GM21423 (cell line): ENCODE data around the gene ERCC1.

ENCODE experiments used
- ATAC-seq: cut with Tn5 transposase; IDR thresholded peaks from one replicate; pipeline ENCODE4 v1.9.1; 2021; ENCODE audit warnings: mild to moderate bottlenecking, moderate library complexity; ENCODE audit not compliant: unreplicated experiment

The ERCC1 gene

GRCh38 chr19:45423589-45424190 lies at the start of gene ERCC1:
TSS of gene ERCC1 (minus strand) at chr19:45423917. CDS start at chr19:45423374, 543 bp downstream.
- peak; percentile 59 for ATAC-seq

GRCh38 chr19:45473367-45473681 lies 49.6 kb upstream of the ERCC1 start:
- no peak for ATAC-seq

- ATAC-seq = no peak
These were observed 49.0 kb upstream of the ERCC1 start for GRCh38 chr19:45472563-45473366.

DNA sequence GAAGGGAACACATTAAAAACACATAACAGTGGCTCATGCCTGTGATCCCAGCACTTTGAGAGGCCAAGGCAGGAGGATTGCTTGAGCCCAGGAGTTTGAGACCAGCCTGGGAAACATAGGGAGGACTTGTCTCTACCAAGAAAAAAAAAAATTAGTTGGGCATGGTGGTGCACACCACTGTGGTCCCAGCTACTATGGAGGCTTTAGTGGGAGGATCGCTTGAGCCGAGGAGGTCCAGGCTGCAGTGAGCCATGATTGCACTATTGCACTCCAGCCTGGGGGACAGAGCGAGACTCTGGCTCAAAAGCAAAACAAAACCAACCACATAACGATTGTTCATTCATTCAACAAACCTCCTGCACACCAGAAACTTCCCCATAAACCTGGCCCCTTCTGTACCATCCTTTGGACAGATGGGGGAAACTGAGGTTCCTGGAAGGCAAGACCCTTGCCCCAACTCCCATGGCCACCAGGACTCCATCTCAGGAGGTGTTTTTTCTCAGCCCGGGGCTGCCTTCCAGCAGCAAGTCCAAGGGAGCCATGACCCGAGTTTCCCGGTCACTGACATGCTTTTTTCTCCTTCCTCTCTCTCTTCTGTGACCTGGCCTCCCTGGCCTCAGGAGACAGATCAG lies 48.3 kb upstream of the ERCC1 start:
- ATAC-seq = no peak

DNA sequence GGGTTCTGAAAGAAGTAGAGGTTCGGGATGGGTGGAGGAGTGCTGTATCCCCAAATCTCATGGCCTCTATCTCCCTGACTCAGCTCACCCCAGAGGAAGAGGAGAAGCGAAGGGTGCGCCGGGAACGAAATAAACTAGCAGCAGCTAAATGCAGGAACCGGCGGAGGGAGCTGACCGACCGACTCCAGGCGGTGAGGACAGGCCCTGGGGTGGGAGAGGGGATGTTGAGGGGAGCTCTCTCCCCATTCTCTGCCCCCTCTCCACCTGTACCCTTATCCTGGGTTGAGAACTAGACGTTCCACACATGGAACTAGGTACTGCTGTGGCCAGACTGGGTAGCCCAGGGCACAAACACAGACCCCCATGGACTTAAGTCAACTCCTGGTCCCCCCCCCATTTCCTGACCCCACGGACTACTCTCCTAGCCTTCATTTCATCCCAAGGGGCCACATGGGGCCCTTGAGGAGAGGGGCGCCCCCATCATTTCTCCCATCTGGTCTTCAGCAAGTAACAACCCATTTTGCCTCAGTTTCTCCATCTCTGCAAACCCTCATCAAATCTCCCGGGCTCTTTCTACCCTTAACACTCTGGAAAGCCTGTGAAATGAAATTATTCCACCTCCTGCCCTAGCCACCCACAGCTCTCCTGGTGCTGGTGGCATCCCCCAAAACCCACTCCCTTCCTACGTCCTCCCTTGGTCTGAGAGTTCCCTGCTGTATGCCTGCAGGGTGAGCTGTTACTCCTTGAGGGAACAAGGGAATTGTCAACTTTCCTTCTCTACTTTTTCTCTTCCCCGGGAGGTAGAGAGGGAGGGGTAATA lies 47.6 kb upstream of the ERCC1 start:
- no peak for ATAC-seq

DNA sequence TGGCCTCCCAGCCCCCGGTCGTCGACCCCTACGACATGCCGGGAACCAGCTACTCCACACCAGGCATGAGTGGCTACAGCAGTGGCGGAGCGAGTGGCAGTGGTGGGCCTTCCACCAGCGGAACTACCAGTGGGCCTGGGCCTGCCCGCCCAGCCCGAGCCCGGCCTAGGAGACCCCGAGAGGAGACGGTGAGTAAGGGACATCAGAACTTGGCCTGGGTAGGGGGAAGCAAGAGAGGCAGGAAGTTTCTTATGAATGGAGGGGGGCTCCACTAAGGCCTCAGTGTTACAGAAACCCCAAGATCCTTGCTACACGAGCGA lies 47.0 kb upstream of the ERCC1 start:
- no peak for ATAC-seq

DNA sequence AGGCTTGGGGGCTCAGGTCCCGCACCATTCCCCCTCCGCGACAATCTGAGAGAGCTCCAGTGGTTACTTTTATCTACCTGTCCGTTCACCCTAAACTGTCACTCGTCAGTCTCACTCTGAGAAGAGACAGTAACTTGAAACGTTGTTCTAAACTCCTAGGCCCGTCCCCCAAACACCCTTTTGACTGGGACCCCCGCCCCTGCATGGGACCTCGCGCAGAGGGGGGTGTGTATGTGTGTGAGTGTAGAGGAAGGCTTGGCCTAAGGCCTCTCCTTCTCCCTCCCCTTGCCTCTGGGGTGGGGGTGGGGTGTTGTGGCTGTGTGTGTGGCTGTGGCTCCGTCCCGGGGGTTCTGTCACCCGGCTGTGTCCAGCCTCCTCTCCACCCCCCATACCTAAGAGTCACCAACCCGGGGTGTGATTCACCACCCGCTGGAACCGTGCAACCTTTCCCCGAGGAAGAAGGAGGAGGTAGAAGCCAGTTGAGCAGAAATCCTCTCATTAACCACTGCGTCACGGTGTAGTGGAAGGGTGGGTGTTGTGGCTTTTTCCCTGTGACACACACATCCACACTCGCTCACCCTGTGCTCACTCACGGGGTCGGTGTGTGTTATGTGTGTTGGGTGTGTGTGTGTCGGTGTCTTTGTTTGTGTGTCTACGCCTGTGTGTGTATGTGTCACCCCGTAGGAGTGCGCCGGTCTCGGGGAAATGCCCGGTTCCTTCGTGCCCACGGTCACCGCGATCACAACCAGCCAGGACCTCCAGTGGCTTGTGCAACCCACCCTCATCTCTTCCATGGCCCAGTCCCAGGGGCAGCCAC lies 46.4 kb upstream of the ERCC1 start:
- no peak for ATAC-seq

- ATAC-seq = peak; percentile 56
These were observed 45.6 kb upstream of the ERCC1 start for GRCh38 chr19:45469132-45469944.

- peak; percentile 26 for ATAC-seq
These were observed 45.0 kb upstream of the ERCC1 start for GRCh38 chr19:45468803-45469131.

DNA sequence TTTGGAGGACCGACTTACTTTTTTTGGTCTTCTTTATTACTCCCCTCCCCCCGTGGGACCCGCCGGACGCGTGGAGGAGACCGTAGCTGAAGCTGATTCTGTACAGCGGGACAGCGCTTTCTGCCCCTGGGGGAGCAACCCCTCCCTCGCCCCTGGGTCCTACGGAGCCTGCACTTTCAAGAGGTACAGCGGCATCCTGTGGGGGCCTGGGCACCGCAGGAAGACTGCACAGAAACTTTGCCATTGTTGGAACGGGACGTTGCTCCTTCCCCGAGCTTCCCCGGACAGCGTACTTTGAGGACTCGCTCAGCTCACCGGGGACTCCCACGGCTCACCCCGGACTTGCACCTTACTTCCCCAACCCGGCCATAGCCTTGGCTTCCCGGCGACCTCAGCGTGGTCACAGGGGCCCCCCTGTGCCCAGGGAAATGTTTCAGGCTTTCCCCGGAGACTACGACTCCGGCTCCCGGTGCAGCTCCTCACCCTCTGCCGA lies 44.5 kb upstream of the ERCC1 start:
- ATAC-seq = no peak

DNA sequence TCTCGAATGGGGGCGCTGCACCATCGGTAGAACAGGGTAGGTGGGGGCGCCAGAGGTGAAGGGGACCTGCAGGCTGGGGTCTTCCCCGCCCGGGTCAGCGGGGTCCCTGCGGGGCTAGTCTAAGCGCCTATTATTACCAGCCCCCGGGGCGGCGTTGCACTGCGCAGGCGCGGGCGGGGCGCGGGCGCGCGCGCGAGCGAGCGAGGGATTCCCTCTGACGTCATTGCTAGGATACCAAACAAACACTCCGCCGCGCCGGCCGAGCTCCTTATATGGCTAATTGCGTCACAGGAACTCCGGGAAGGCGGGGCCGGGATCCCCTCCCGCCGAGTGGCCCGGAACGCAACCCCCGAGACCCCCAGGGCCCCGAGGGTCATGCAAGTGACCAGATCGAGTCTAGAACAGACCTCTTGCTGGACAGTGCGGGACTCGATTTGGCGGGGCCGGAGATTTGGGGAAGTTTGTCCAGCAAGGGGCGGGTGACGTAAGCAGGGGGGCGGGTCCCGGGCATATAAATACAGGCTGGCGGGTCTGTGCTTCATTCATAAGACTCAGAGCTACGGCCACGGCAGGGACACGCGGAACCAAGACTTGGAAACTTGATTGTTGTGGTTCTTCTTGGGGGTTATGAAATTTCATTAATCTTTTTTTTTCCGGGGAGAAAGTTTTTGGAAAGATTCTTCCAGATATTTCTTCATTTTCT lies 43.9 kb upstream of the ERCC1 start, which contains the start of gene FOSB:
FOSB (plus strand) TSS at position 541 of the 703 bp plus-strand sequence. CDS start 591 bp downstream, outside the sequence.
- ATAC-seq = peak; percentile 56

GRCh38 chr19:45467115-45467455 lies 43.4 kb upstream of the ERCC1 start:
- ATAC-seq = no peak

- no peak for ATAC-seq
These were observed 41.2 kb upstream of the ERCC1 start for GRCh38 chr19:45464852-45465441.

DNA sequence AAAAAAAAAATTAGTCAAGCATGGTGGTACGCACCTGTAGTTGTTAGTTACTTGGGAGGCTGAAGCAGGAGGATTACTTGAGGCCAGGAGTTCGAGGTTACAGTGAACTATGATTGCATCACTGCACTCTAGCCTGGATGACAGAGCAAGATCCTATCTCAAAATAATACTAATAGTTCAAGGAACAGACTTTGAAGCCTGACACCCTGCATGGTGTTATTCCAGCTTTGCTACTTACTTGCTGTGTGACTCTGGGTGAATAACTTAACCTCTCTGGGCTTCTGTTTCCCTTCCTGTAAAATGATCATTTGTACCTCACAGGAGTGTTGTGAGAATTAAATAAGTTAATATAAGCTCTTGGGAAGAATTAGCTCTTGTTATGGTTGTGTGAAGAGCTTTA lies 40.6 kb upstream of the ERCC1 start:
- ATAC-seq = no peak

- ATAC-seq = no peak
These were observed 39.5 kb upstream of the ERCC1 start for GRCh38 chr19:45463241-45463640.

DNA sequence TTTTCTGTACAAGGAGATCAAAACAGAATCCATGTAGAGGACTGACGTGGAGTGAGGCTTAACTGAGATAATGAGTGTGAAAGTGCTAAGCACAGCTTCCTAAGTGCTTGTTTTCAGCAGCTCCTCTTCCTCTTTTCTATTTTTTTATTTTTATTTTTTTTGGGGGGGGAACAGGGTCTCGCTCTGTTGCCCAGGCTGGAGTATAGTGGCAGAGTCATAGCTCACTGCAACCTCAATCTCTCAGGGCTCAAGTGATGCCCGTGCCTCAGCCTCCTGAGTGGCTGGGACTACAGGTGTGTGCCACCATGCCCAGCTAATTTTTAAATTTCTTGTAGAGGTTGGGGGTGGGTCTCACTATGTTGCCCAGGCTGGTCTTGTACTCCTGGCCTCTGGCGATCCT lies 38.5 kb upstream of the ERCC1 start:
- ATAC-seq = no peak

DNA sequence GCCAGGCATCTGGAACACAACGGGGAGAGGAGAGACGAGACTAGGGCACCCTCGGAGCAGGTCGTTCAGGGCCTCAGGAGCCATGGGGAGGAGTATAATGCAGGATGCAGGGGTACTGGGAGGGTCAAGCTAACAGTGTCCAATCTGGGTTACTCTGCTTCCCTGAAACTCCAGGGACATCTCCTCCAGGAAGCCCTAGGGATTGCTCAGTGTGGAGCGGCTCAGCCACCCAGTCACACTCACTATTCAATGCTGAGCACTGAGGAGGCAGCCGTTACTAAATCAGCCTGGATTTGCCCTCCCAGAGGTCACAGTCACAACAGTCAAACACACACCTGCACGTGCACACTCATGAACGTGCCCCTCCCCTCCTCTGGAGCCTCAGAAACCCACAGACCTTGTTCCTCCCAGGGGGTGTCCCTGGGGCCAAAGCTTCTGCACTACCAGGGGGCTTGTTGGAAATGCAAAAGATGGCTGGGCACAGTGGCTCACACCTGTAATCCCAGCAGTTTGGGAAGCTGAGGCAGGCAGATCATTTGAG lies 37.2 kb upstream of the ERCC1 start:
- no peak for ATAC-seq

DNA sequence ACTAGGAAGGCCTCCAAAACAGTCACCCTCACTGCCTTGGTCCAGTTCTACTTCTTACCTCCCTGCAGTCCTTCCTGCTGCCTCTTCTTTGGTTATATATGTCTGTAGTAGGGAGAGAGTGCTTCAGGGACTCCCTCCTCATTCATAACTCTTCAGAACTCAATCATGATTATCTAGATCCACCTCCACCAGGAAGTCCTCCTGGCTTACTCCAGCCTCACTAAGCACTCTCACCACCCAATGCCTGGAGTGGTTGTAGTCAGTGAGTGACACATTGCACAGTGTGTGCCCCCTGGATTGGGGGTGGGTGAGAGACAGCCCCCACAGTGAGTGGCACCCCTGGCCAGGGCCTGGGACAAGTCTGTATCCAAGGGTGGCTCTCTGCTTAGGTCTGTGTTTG lies 34.1 kb upstream of the ERCC1 start:
- ATAC-seq = no peak

- ATAC-seq = no peak
These were observed 32.7 kb upstream of the ERCC1 start for GRCh38 chr19:45456500-45456815.
